ENCODE measurements around the gene AUP1.

- TF ChIP-seq CTCF (conservative IDR thresholded peaks at IDR 0.05; ENCODE audit: low read depth in 2 of 2) (no peak), EZH2 (IDR thresholded peaks at IDR 0.05; ENCODE audit: low read depth, unreplicated experiment) (peak; percentile 62), STAT1 (IDR thresholded peaks at IDR 0.05; ENCODE audit: unreplicated experiment) (no peak), POLR2AphosphoS5 (IDR thresholded peaks at IDR 0.05; ENCODE audit: low read depth) (no peak), CREB1 (CRISPR knock-in tag; IDR thresholded peaks at IDR 0.05; ENCODE audit: low read depth) (no peak), EZH2phosphoT487 (IDR thresholded peaks at IDR 0.05; ENCODE audit: unreplicated experiment) (no peak), REST (IDR thresholded peaks at IDR 0.05; ENCODE audit: unreplicated experiment) (no peak), ZNF331 (CRISPR knock-in tag; IDR thresholded peaks at IDR 0.05; ENCODE audit: low read depth) (no peak), ZNF114 (CRISPR knock-in tag; IDR thresholded peaks at IDR 0.05) (no peak), JUNB (IDR thresholded peaks at IDR 0.05; ENCODE audit: unreplicated experiment) (no peak), ETS1 (IDR thresholded peaks at IDR 0.05) (no peak), NANOG (IDR thresholded peaks at IDR 0.05; ENCODE audit: borderline replicate concordance) (no peak)
These were observed 12.9 kb downstream of the AUP1 start for GRCh38 chr2:74516650-74517049.
